Measurements from ENCODE around the gene TMEM164. TPM values are rescaled to one million over a fixed set of nuclear protein-coding genes. Genes with fewer than 3 reads are reported as not detected.

The TMEM164 gene
- total and polyA plus RNA-seq, 2 experiments from 2014 or later, result 3.4 to 17.2 TPM

DNA sequence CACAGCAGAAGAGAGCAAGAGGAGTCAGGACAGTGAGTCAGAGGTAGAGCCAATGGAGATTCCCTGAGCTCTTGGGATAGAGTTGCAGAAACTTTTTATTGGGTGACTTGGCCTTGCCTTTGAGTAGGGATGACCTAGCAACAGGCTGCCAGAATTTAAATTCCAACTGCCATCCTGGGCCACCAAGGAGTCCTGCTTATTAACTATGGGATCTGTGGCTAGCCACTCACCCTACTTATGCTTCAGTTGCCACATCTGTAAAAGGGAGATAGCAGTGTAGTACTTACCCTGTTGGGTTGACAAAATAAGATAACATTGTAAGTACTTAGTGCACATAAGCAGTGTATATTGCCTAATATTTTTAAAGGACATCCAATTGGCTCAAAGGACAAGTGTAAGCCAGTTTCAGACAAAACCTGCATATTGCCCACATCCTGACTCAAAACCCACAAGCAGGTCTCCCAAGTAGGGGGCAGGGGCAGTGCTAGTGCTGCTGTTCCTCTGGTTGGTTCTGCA is 43.5 kb upstream of the TMEM164 start:
- DNase-seq (ENCODE audit: low spot score) (no peak), ATAC-seq (no peak)
- H3K27me3 Mint-ChIP-seq (ENCODE audit: insufficient read depth, low read depth, poor library complexity), result no peaks in the 10 kb centered on the region
- no peak overlapping the region for H2AFZ ChIP-seq
- no peaks in the 10 kb centered on the region for H3K9me3 Mint-ChIP-seq
- H3K36me3 Mint-ChIP-seq (ENCODE audit: low read depth), result no peaks in the 10 kb centered on the region
- H3K27ac Mint-ChIP-seq, result no peak overlapping the region
- H3K4me3 ChIP-seq, result no peak overlapping the region
- TF ChIP-seq ZNF114 (CRISPR knock-in tag; IDR thresholded peaks at IDR 0.05), result no peak
- no peak for TF ChIP-seq ZNF331 (CRISPR knock-in tag; IDR thresholded peaks at IDR 0.05; ENCODE audit: low read depth)
- TF ChIP-seq POLR2AphosphoS5 (IDR thresholded peaks at IDR 0.05; ENCODE audit: low read depth), result no peak
- no peak for TF ChIP-seq CTCF (conservative IDR thresholded peaks at IDR 0.05; ENCODE audit: low read depth in 2 of 2)
- no peak for TF ChIP-seq ZNF462 (CRISPR knock-in tag; IDR thresholded peaks at IDR 0.05)
- no peak for TF ChIP-seq NANOG (IDR thresholded peaks at IDR 0.05; ENCODE audit: borderline replicate concordance)
- TF ChIP-seq, protein P1, sequence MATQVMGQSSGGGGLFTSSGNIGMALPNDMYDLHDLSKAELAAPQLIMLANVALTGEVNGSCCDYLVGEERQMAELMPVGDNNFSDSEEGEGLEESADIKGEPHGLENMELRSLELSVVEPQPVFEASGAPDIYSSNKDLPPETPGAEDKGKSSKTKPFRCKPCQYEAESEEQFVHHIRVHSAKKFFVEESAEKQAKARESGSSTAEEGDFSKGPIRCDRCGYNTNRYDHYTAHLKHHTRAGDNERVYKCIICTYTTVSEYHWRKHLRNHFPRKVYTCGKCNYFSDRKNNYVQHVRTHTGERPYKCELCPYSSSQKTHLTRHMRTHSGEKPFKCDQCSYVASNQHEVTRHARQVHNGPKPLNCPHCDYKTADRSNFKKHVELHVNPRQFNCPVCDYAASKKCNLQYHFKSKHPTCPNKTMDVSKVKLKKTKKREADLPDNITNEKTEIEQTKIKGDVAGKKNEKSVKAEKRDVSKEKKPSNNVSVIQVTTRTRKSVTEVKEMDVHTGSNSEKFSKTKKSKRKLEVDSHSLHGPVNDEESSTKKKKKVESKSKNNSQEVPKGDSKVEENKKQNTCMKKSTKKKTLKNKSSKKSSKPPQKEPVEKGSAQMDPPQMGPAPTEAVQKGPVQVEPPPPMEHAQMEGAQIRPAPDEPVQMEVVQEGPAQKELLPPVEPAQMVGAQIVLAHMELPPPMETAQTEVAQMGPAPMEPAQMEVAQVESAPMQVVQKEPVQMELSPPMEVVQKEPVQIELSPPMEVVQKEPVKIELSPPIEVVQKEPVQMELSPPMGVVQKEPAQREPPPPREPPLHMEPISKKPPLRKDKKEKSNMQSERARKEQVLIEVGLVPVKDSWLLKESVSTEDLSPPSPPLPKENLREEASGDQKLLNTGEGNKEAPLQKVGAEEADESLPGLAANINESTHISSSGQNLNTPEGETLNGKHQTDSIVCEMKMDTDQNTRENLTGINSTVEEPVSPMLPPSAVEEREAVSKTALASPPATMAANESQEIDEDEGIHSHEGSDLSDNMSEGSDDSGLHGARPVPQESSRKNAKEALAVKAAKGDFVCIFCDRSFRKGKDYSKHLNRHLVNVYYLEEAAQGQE (IDR thresholded peaks at IDR 0.05; ENCODE audit: unreplicated experiment), result no peak
- no peak for TF ChIP-seq EZH2 (IDR thresholded peaks at IDR 0.05; ENCODE audit: low read depth, unreplicated experiment)
- no peak for TF ChIP-seq JUNB (IDR thresholded peaks at IDR 0.05; ENCODE audit: unreplicated experiment)
- H3K36me3 ChIP-seq (ENCODE audit: insufficient read depth), result no peaks in the 10 kb centered on the region
- no peaks in the 10 kb centered on the region for H3F3A ChIP-seq (replicated peaks; ENCODE audit: low read depth)
- no peak overlapping the region for H3K4me2 ChIP-seq
- H3K79me2 ChIP-seq (replicated peaks; ENCODE audit: insufficient read depth), result no peaks in the 10 kb centered on the region
- no peaks in the 10 kb centered on the region for H3K9me2 ChIP-seq (ENCODE audit: insufficient read depth)
- no peak overlapping the region for H3K27ac ChIP-seq (ENCODE audit: low read depth)
- no peak overlapping the region for H3K4me3 Mint-ChIP-seq
- H3K27me3 ChIP-seq (ENCODE audit: insufficient read depth), result no peaks in the 10 kb centered on the region
- no peaks in the 10 kb centered on the region for H3K4me1 Mint-ChIP-seq
- no peaks in the 10 kb centered on the region for H3K4me1 ChIP-seq (ENCODE audit: insufficient read depth)
- no peaks in the 10 kb centered on the region for H4K20me1 ChIP-seq (replicated peaks; ENCODE audit: insufficient read depth)
